ENCODE measurements around the gene SNF8. TPM values are rescaled to one million over a fixed set of nuclear protein-coding genes. Genes with fewer than 3 reads are reported as not detected.
A peak's percentile ranks its signal among the peaks of the same experiment; 100 is the strongest.

The SNF8 gene
- total RNA-seq, 1 experiment from 2014 or later = 136 TPM

- Mint-ChIP-seq H3K27ac (peak overlapping the region; percentile 70), H3K27me3 (ENCODE audit: low read depth) (no peaks in the 10 kb centered on the region), H3K9me3 (no peaks in the 10 kb centered on the region), H3K4me3 (peak overlapping the region; percentile 57), H3K4me1 (peaks cover 44% of the 10 kb centered on the region), H3K36me3 (no peaks in the 10 kb centered on the region)
- no peak for TF ChIP-seq ZNF423 (CRISPR knock-in tag; IDR thresholded peaks at IDR 0.05)
- no peak for TF ChIP-seq SMAD3 (CRISPR knock-in tag; IDR thresholded peaks at IDR 0.05; ENCODE audit: borderline replicate concordance)
- no peak for TF ChIP-seq NR2C2 (CRISPR knock-in tag; IDR thresholded peaks at IDR 0.05)
- TF ChIP-seq ZNF416 (CRISPR knock-in tag; IDR thresholded peaks at IDR 0.05) = no peak
- no peak for TF ChIP-seq ERG (CRISPR knock-in tag; IDR thresholded peaks at IDR 0.05)
- no peak for TF ChIP-seq ARID4B (CRISPR knock-in tag; IDR thresholded peaks at IDR 0.05; ENCODE audit: borderline replicate concordance)
- no peak for TF ChIP-seq SOX15 (CRISPR knock-in tag; IDR thresholded peaks at IDR 0.05)
- no peak for TF ChIP-seq MLX (CRISPR knock-in tag; IDR thresholded peaks at IDR 0.05)
- TF ChIP-seq ZMAT4 (CRISPR knock-in tag; IDR thresholded peaks at IDR 0.05) = no peak
- TF ChIP-seq FOXP4 (CRISPR knock-in tag; IDR thresholded peaks at IDR 0.05) = no peak
- POLR2A ChIA-PET = no interaction called here
- no peak for DNase-seq (ENCODE audit: low spot score)
- ATAC-seq = no peak
- CTCF ChIA-PET = interaction anchor here (0.6 to 1.2 kb wide), 3 partner anchors 17 to 63 kb away, joined by 3 read pairs; no protein-coding TSS in a partner anchor
Observed at GRCh38 chr17:48990882-48991357, 46.3 kb upstream of the SNF8 start.

- POLR2A ChIA-PET = no interaction called here
- H3K27ac Mint-ChIP-seq = no peak overlapping the region
- DNase-seq (ENCODE audit: low spot score) (no peak), ATAC-seq (no peak)
- no peaks in the 10 kb centered on the region for H3K9me3 Mint-ChIP-seq
- H3K4me3 Mint-ChIP-seq = no peak overlapping the region
- no peaks in the 10 kb centered on the region for H3K36me3 Mint-ChIP-seq
- H3K4me1 Mint-ChIP-seq = peaks cover 36% of the 10 kb centered on the region
- CTCF ChIA-PET = interaction anchor here (0.9 to 1.2 kb wide), 2 partner anchors 44 to 46 kb away, joined by 3 read pairs; partner anchors contain the start of gene SNF8
- H3K27me3 Mint-ChIP-seq (ENCODE audit: low read depth) = no peaks in the 10 kb centered on the region
- TF ChIP-seq ATF1 (CRISPR knock-in tag; IDR thresholded peaks at IDR 0.05) (no peak), ATF6 (CRISPR knock-in tag; IDR thresholded peaks at IDR 0.05) (no peak), SP1 (CRISPR knock-in tag; conservative IDR thresholded peaks at IDR 0.05) (no peak), FOXJ3 (CRISPR knock-in tag; IDR thresholded peaks at IDR 0.05; ENCODE audit: borderline replicate concordance) (no peak), AFF4 (CRISPR knock-in tag; IDR thresholded peaks at IDR 0.05; ENCODE audit: borderline replicate concordance) (no peak), AR (CRISPR knock-in tag; IDR thresholded peaks at IDR 0.05) (no peak)
Observed at GRCh38 chr17:48989100-48989499, 44.5 kb upstream of the SNF8 start.
